ENCODE measurements around the gene ARID1B. TPM values are rescaled to one million over a fixed set of nuclear protein-coding genes. Genes with fewer than 3 reads are reported as not detected.
"Not testable (repeated sequence)": the region's sequence is repeated elsewhere in the genome, so short reads cannot be mapped to it uniquely, and the experiment has no call there.

ARID1B gene
- total and polyA plus RNA-seq, 12 donors, result 13.3 to 85.6 (median 50.9) TPM

GRCh38 chr6:156942266-156942665 lies 165.1 kb downstream of the ARID1B start:
- no peak for TF ChIP-seq POLR2A (IDR thresholded peaks at IDR 0.05)
- TF ChIP-seq CTCF (IDR thresholded peaks at IDR 0.05), result no peak
- no peak for DNase-seq
- Histone ChIP-seq H3K27ac (no peak overlapping the region), H3K27me3 (no peaks in the 10 kb centered on the region), H3K36me3 (replicated peaks in 1 of 2) (no peaks in the 10 kb centered on the region), H3K4me3 (no peak overlapping the region), H3K9me3 (replicated peaks in 1 of 3) (no peaks in the 10 kb centered on the region), H3K4me1 (replicated peaks in 1 of 2) (peaks cover 25 to 66% of the 10 kb centered on the region in 2 donors)
- intact Hi-C loops (cut with DNase I), result no loop called here
- 88 to 98% (median 94%) methylated on average over 2 of the region's 2 CpGs for WGBS, 4 donors

- H3K36me3 ChIP-seq (replicated peaks in 1 of 2), result no peaks in the 10 kb centered on the region
- H3K4me3 ChIP-seq, result no peak overlapping the region
- TF ChIP-seq POLR2A (IDR thresholded peaks at IDR 0.05) (no peak), CTCF (IDR thresholded peaks at IDR 0.05) (no peak)
- WGBS, 4 donors, result 77 to 82% (median 80%) methylated on average over 6 of the region's 6 CpGs
- no peak overlapping the region for H3K27ac ChIP-seq
- no peak for DNase-seq
- peaks cover 22 to 57% of the 10 kb centered on the region in 2 donors for H3K4me1 ChIP-seq (replicated peaks in 1 of 2)
- H3K9me3 ChIP-seq (replicated peaks in 1 of 3), result no peaks in the 10 kb centered on the region
- intact Hi-C loops (cut with DNase I), result no loop called here
- H3K27me3 ChIP-seq, result no peaks in the 10 kb centered on the region
Observed at GRCh38 chr6:156943166-156943565, 166.0 kb downstream of the ARID1B start.

GRCh38 chr6:156943816-156944215 lies 166.6 kb downstream of the ARID1B start:
- intact Hi-C loops (cut with DNase I), result no loop called here
- no peak for TF ChIP-seq POLR2A (IDR thresholded peaks at IDR 0.05)
- no peak for TF ChIP-seq CTCF (IDR thresholded peaks at IDR 0.05)
- Histone ChIP-seq H3K36me3 (replicated peaks in 1 of 2) (no peaks in the 10 kb centered on the region), H3K4me3 (no peak overlapping the region), H3K27ac (peak overlapping the region in 3 of 5 donors; percentile 13 to 56 (median 34)), H3K9me3 (replicated peaks in 1 of 3) (no peaks in the 10 kb centered on the region), H3K27me3 (no peaks in the 10 kb centered on the region), H3K4me1 (replicated peaks in 1 of 2) (peaks cover 20 to 55% of the 10 kb centered on the region in 2 donors)
- 42 to 59% (median 54%) methylated on average over 4 of the region's 4 CpGs for WGBS, 4 donors
- DNase-seq, result peak in 3 of 7 donors; percentile 35 to 63 (median 55)

- no peaks in the 10 kb centered on the region for H3K36me3 ChIP-seq (replicated peaks in 1 of 2)
- peaks cover 23 to 55% of the 10 kb centered on the region in 2 donors for H3K4me1 ChIP-seq (replicated peaks in 1 of 2)
- H3K27ac ChIP-seq, result peak overlapping the region in 3 of 5 donors; percentile 13 to 56 (median 34)
- TF ChIP-seq POLR2A (IDR thresholded peaks at IDR 0.05) (no peak), CTCF (IDR thresholded peaks at IDR 0.05) (no peak)
- no peaks in the 10 kb centered on the region for H3K27me3 ChIP-seq
- no peaks in the 10 kb centered on the region for H3K9me3 ChIP-seq (replicated peaks in 1 of 3)
- intact Hi-C loops (cut with DNase I), result no loop called here
- H3K4me3 ChIP-seq, result no peak overlapping the region
- DNase-seq, result no peak
- WGBS, 4 donors, result 91 to 95% (median 93%) methylated on average over 6 of the region's 6 CpGs
Observed at GRCh38 chr6:156944412-156944811, 167.2 kb downstream of the ARID1B start.

- WGBS, 4 donors, result 97 to 99% (median 99%) methylated on average over 6 of the region's 6 CpGs
- H3K4me3 ChIP-seq; H3K36me3 ChIP-seq (replicated peaks in 1 of 2); H3K27me3 ChIP-seq; DNase-seq; H3K9me3 ChIP-seq (replicated peaks in 1 of 3); intact Hi-C loops (cut with DNase I); H3K27ac ChIP-seq: not testable (repeated sequence)
- peaks cover 23 to 47% of the 10 kb centered on the region in 2 donors for H3K4me1 ChIP-seq (replicated peaks in 1 of 2)
Observed at GRCh38 chr6:156945789-156946172, 168.6 kb downstream of the ARID1B start.

All from adrenal gland (tissue), 12 donors.